ENCODE measurements around the gene SND1.

Gene SND1

DNA sequence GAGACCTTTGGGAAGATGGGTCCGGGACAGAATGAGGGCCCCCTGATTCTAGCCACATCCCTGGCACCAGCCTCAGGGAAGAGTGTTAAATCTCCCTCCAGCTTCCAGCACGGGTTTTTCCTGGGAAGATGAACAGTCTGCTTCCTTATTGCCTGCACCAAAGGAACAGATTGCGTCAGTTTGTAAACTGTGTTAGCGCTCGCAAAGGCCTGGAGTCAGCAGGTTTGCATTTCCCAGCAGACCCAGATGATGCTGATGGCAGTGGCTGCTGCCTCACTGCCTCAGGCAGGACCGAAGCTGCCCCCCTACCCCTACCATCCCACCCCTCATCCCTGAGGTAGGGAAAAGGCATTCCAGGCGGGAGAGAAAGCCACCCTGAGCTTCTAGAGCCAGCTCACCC, 413.9 kb downstream of the SND1 start:
- no peak for DNase-seq

DNA sequence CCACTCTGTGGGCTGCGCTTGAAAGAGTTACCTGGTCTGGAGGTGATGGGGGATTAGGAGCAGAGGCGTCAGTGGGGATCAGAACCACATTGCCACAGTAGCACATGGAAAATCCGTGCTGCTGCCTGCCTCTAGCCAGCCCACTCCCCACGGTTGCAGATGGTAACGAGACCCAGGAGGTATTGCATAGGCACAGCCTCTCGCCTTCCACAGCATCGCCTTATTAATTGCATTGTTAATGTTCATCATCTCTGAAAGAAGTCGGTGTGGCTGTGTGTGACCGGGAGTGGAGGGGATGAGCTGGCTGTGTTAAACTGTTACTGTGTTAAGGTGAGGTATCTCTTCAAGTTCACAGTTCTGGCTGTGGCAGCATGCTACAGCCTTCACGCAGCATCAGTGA, 414.4 kb downstream of the SND1 start:
- DNase-seq, result no peak

DNA sequence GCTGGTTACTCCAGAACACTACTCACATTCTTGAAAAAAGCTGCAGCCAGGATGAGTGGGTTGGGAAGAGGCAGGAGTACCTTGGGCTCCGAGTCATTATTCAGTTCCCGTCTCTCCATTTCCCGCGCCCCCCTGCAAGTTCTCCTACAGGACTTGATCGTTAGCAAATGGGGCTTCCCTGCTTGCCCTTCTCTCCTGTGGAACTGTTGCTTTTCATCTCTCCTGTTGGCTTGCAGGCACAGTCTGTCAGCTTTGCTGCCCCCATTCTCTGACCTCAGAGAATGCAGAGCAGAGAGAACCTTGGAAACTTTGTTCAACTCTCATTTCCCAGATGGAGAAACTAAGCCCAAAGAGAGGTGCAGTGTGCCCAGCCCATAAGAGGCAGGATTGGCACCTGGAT, 414.9 kb downstream of the SND1 start:
- no peak for DNase-seq

DNA sequence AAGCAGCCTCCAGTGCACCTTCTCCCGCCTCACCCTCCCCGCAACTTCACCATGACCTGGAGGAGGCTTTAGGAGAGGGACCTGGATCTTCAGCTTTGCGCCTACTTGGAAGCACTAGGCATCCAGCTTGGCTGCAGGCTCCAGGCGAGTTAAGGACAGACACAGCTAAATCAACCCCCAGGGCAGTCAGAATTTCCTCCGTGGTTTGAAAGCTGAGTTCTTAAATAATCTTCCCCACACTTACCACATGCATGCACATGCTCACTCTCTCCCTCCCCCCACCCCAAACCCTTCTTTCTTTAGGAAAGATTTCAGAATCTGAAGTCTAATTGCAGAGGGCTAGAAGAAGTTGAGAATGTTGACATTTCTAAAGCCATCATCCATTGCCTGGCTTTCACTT, 416.0 kb downstream of the SND1 start:
- DNase-seq, result no peak

DNA sequence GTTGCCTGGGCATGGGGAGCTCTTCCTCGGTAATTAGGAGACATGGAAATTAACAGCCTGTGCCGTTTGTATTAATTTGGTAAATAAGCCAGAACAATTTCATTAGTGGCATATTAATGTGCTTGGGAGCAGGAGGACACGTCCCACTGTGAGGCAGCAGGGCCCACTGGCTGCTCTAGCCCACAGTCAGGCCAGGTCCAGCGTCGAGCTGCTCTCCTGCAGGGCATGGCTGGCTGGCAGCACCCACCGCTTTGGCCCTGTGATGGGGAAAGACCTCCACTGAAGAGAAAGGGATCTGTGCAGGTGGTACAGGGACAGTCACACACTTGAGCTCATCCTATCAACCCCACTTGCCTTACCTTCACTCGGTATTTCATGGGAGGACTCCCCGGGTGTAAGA, 416.8 kb downstream of the SND1 start:
- no peak for DNase-seq

DNA sequence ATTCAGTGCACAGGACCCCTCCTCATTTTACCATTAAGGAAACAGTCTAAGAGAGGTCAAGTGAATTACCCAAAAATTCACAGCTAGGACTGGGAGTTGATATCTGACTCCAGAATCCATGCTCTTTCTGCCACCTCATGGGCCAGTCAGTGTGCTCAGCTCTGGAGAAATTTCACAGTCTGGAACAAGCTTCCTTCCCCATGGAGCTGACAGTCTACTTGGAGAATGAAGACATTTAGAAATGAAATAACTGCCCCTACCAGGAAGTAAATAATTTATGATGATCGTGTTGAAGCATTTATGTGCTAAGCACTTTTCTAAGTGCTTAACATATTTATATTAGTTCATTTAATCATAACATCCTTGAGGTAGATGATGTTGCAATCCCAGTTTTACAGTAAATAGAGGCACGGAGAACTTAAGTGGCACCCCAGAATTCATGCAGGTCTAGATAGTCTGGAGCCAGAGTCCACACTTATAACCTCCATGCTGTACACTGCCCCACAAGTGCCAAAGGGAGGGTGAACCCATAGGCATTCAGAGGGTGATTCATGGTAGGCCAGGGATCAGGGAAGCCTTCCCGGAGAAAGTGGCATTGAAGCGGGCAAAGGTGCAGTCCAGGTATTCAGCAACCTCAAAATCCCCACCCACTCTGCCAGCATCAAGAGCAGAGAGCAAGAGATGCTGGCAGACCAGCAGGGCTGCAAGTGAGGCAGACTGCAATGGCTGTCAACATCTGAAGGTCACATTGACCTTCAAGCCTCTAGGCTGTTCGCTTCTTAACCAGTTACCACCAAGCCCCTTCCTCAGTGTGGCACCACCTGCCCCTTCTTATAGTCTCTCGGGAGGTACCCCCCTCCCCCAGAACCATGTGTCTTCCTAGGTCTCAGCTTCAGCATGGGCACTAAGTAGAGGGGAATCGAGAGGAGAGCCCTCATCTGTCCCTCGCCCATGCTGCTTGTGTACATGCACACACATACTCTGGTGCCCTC, 417.7 kb downstream of the SND1 start:
- no peak for DNase-seq

DNA sequence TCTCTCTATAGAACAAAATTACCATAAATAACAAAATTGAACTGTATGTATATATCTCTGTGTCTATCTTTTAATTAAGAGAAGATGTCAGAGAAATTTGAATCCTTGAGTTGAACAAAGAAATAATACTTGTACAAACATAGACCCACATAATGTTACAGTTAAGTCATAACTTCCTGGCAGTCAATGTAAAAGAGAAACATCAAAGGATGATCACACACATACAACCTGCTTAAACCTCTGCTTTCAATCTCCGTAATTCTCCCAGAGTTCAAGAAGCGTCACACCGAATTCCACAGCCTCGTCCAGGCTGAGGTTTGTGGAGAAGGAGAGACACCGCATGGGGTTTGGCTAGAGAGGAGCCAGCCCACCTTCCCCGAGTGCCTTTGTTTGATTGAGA, 419.4 kb downstream of the SND1 start:
- no peak for DNase-seq

DNA sequence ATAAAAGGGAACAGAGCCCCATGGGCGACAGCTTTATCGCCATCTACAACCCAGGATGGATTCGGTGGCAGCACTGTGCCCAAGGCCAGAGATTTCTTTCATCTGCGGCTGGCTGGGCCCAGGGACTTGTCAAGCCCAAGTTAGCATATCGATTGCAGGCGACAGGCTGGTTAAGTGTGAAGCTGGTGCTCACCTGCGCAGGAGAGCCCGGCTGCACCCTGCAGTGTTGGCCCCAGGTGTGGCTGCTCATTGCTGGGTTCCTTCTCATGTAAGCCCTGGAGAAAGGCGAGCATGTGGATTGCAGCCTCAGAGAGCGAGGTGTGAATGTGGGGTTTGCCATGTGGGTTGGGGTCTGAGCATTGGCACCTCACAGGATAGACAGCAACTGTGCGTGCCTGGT, 419.8 kb downstream of the SND1 start:
- DNase-seq, result no peak

DNA sequence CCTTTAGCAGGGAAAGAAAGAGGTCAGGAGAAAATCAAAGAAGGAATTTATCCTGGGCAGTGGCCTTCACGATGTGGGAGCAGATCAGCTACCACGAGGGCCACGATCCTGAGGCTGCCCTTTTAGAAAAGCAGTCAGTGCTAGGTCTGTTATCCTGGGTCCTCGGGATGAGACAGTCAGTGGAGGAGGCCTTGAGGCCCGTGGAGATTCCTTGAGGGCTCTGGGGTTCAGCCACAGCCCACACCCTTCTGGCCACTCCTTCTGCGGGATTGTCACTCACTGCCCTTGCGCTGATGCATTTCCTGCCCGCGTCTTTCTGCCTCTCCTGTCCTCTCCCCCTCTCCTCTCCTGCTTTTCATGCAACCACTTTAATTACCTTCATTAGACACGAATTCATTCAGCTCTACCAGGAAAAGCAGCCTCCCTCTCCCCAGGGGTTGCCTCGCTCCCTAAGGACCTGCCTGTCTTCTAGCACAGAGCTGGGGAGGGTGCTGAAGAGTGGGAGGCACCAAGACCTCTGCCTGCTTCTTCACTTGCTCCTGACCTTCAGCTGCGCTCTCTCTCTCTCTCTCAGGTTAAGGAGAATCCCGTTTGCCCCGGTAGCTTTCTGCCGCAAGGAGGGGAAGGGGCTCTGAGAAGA, 421.8 kb downstream of the SND1 start:
- no peak for DNase-seq

DNA sequence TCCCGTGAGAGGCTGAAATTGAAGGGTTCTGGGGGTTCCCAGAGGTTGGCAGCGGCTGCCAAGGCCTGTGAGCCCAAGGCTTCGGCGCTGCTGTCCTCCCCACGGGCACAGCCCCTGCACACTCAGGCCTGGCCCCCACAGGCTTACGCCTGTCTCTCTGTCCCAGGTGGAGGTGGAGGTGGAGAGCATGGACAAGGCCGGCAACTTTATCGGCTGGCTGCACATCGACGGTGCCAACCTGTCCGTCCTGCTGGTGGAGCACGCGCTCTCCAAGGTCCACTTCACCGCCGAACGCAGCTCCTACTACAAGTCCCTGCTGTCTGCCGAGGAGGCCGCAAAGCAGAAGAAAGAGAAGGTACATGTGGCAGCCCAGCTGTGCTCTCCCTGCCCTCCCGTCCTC, 422.3 kb downstream of the SND1 start:
- DNase-seq, result no peak

DNA sequence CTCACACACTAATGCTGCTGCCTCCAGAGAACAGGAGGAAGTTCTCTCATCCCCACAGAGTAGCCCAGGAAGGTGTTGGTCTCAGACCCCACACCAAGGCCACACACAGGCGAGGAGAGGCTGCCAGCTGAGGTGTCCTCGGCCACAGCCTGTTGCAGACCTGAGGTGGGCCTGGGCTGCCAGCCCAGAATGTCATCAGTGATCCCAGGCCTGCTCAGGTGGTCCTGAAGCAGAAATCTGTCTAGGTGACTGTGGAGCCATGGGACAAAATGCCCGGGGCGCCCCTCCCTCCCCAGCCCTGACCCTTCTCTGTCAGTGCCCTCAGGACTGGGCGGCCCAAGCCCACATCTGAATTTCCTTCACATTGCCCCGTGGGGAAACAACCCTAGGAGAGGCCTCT, 422.7 kb downstream of the SND1 start:
- DNase-seq, result no peak

DNA sequence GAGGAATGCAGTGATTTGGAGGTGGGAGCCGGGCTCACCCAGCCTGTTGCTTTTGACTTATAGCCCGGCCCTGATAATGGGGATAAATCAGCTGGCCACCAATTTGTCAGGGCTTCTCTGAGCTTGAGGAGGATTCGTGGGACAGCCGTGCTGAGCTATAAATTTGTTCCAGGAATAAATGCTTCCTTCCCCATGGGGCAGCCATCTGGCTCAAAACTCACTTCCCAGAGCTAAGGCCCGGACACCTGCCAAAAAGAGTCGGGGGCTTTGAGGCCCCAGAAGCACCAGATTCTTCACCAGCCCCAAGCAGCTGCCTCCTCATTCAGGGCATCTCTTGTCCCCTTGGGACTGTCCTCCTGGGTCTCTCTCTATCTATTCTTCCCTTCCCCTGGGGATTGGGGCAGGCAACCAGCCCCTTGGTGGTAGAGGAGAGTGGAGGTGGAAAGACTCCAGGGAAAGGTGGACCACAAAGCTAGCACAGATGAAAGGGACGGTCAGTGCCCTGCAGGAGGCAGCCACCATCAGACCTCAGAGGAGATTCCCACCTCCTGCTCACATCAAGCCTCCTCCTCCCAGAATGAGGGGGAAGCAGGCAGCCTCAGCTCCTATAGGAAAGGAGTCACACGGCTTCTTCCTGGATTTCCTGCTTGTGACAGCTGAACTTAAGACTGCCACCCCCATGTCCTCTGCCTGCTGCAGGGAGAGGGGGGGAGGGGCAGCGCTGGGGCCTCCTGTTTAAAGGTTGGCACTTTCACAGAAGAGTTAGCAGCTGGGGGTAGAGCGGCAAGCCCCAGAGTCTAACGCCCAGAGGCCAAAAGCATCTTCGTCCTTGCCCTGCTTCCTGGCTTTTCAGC, 423.5 kb downstream of the SND1 start:
- no peak for DNase-seq

DNA sequence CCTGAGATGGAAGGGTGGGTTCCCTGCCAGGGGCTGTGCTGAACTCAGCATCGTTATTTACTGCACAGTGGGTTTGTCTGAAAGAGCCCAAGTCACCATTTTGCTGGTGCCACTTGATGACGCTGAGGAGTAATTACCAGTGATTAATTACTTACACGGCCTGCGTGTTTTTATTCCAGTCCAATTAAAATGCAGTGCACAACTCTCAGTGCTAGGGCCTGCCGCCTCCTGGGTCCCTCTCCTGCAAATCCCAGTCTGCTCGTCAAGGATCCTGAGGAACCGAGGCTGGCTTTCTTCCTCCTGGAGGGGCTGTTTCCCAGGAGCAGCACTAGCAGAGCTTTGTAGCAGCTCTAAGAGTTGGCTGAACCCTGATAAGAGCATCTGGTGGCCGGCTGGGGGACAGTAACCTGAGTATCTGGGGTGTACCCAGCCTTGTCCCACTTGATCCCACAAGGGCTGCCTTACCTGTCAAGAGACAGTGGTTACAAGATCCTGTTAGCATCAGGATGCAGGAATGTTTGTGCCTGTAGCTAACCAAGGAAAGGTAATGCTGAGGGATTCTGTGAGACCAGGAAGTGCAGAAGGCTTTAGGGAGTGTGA, 424.3 kb downstream of the SND1 start:
- DNase-seq, result no peak

DNA sequence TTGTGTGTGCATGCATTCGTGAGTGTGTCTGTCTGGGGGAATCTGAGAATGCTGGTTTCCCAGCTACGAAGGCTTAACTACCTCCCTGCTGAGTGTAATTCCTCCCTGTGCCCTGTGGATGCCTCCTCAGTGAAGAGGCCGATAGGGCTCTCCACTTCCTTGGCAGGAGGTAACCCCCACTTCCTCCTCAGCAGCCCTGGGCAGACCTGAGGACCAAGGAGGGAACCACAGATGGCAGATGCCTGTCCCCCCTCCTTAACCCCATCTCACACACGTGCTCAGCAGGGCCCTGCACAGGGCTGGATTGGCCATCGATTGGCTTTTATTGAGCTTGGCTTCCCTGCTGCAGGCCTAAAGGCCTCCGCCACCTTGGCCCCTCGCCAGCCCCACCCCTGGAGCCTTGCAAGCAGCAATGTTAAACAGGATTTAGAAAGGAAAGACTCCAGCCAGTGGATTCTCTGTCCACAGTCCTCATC, 424.8 kb downstream of the SND1 start:
- DNase-seq, result no peak

DNA sequence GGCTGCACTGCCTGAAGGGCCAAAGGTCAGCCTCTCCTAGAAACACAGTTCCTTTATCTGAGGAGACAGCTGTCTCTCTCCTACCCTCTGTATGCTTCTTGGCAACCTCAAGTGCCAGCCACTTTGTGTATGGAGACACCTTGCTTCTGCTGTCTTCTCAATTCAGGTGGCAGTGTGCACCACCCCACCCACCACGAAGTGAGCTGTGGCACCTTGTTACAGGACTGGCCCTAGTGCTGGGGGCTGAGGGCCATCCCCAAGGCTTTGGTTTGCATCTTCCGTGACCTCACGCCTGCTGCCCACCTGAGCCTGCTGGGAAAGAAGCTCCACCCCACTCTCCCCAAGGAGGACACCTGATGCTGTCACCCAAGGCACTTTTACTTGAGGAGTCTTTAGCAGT, 426.3 kb downstream of the SND1 start:
- DNase-seq, result no peak

DNA sequence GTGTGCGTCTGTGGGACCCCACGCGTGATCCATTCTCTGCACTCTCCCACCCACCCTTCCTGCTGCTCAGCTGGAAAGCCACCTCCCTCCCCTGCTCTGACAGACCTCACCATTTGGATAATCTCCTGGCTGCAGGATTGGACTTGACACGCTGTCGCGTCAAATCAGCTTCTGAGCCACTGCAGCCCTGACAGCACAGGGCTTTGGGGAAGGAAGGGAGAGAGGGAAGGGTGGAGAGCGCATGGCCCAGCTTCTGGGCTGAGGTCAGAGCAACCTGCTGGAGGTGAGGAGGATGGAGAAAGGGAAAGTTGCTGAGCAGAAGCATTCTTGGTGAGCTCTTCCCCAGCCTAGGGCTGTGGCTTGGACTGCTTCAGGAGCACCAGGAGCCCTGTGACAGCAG, 428.2 kb downstream of the SND1 start:
- no peak for DNase-seq

DNA sequence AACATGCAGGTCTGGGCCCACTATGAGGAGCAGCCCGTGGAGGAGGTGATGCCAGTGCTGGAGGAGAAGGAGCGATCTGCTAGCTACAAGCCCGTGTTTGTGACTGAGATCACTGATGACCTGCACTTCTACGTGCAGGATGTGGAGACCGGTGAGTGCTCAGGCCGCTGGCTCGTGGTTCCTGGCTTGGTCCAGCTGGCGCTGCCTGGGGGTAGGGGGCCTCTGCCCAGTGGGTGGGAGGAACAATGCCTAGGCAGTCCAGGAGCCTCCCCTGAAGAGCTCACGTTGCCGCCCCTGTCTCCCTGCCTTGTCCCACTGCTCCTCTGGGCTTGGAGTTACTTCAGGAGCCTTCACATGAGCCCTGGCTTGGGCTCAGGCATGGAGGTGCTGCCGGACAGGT, 429.4 kb downstream of the SND1 start:
- no peak for DNase-seq

DNA sequence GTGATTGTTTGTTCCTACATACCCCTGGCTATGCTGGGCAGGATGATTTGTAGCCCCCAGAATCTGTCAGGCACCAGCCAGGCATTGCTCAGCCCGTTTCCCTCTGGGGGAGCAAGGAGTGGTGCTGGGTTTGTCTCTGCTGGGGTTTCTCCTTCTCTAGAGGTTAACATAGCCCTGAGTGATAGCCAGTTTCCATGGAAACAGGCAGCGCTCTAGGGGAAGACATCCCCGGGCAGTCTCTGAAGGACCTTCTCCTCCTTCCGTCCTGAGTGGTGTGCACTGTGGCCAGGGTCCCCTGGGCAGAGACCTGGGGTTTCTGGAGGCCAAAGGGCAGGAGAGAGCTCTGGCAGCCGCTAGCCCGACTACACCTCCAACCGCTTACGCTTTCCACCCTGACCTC, 429.8 kb downstream of the SND1 start:
- no peak for DNase-seq

DNA sequence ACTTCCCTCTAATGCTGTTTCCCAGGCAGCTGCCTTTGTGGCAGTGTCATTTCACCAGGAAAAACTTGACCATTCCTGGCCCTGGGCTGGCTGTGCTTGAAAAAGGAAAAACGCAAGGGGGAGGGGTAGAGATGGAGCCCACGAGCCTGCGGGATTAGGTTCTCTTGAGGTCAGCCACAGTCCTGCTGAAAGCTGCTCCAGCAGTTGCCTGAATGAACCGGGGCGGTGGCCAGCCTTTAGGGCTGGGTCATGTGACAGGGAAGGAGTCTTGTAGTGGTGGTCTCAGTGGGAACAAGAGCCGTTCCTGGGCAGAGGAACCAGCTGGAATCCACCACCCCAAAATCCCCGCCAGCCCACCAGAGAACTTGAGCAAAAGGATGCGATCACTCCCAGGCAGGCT, 430.4 kb downstream of the SND1 start:
- no peak for DNase-seq

DNA sequence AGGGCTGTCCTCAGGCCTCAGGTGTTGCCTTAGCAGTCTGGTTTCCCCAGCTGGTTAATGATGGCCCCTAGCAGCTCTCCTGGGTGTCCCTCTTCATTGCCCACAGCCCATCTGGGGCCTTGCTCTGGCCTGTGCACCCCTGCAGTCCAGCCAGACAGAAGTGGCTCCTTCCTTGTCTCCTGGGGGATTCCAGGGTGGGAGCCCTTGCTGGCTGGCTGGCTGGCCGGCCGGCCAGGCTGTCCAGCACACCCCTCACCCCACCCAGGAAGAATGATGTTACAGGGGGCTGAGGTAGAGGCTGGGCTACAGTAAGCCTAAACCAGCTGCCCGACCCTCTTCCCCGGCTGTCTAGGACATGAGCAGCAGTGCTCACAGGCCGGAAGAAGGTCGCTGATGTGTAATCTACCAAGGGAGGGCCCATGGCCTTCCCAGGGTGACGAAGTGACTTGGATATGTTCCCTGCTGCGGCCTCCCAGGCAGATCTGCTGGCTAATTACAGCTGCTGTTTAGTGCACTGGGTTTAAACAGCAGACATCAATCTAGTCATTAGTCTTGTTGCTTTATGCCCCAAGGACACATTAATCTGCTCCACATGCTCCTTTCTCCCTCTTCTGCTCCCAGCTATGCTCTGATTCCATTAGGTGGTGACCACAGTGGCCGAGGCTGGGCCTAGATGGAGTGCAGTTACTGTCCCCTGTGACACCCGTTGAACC, 433.1 kb downstream of the SND1 start:
- DNase-seq, result no peak

DNA sequence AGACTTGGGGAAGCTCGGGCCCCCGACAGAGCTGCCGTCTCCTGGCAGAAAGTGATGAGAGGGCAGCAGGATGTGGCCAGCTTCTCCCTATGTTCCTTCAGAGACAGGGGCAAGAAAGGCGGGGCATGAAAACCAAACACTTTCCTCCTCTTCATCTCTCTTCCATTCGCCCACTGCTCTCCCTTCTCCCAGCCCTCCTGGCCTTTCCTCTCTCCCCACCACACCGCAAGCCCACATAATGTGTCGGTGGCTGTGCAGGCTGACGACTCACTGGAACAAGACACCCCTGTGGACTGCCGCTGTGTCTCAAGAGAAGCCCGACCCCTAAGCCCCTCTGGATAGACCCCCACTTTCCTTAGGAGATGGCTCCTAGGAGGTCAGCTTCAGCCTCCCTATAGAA, 438.5 kb downstream of the SND1 start:
- no peak for DNase-seq

DNA sequence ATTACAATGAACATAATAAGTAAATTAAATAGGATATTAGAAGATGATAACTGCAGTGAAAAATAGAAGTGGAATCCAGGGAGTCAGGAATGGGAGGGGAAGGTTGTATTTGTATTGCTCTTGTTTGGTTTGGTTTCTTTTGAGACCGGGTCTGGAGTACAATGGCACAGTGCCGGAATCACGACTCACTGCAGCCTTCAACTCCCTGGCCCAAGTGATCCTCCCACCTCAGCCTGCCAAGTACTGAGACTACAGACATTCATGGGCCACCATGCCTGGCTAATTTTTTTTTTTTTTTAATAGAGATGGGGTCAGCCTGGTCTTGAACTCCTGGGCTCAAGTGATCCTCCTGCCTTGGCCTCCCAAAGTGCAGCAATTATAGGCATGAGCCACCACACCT, 439.1 kb downstream of the SND1 start:
- DNase-seq, result no peak

Measured in GOT3 (cell line).